ENCODE data around the gene KHDC4.

Gene KHDC4

GRCh38 chr1:155944444-155944799 lies 10.2 kb upstream of the KHDC4 start:
- H3K27ac ChIP-seq: peak overlapping the region in 1 of 2 donors; percentile 30

DNA sequence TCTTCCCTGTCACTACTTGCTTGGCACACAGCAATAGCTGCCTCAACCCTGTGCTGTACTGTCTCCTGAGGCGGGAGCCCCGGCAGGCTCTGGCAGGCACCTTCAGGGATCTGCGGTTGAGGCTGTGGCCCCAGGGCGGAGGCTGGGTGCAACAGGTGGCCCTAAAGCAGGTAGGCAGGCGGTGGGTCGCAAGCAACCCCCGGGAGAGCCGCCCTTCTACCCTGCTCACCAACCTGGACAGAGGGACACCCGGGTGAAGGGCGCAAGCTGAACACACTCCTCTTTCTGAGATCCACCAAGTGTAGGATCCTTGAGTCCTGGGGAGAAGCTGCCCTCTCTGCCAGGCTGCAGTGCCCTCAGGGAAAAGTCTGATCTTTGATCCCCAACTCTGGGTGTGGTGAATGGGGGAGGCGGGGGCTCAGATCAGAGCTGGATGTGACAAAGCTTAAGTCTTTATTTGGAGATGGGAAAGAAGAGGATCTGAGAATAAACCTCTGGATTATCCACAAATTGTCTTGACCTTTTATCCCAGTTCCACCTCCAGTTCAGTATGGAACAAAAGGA lies 8.4 kb upstream of the KHDC4 start:
- Histone ChIP-seq H3K27me3 (no peaks in the 10 kb centered on the region), H3K9me3 (no peaks in the 10 kb centered on the region), H3K4me1 (peaks cover 0 to 55% (median 40%) of the 10 kb centered on the region in 4 donors), H3K27ac (peak overlapping the region; percentile 67 to 71), H3K36me3 (peaks cover 11 to 20% (median 15%) of the 10 kb centered on the region in 3 donors), H3K4me3 (no peak overlapping the region)
- DNase-seq: peak in 1 of 2 donors; percentile 60
- intact Hi-C loops (cut with DNase I; ENCODE audit: low total_unique reads): no loop called here
- no peak for TF ChIP-seq CTCF (IDR thresholded peaks at IDR 0.05)

More at GRCh38 chr1:155944444-155944799, 10.2 kb upstream of the KHDC4 start:
- H3K36me3 ChIP-seq: peaks cover 29 to 38% (median 32%) of the 10 kb centered on the region in 3 donors
- intact Hi-C loops (cut with DNase I; ENCODE audit: low total_unique reads): no loop called here
- no peak for TF ChIP-seq CTCF (IDR thresholded peaks at IDR 0.05)
- H3K4me1 ChIP-seq: peaks cover 0 to 43% (median 34%) of the 10 kb centered on the region in 4 donors
- H3K27me3 ChIP-seq: no peaks in the 10 kb centered on the region
- H3K9me3 ChIP-seq: no peaks in the 10 kb centered on the region
- no peak overlapping the region for H3K4me3 ChIP-seq
- no peak for DNase-seq

GRCh38 chr1:155941845-155942531 lies 7.8 kb upstream of the KHDC4 start:
- no peak for TF ChIP-seq CTCF (IDR thresholded peaks at IDR 0.05)
- peak in 1 of 2 donors; percentile 62 for DNase-seq
- Histone ChIP-seq H3K27ac (peak overlapping the region; percentile 67 to 71), H3K27me3 (no peaks in the 10 kb centered on the region), H3K4me3 (no peak overlapping the region), H3K36me3 (peaks cover 5 to 14% (median 8%) of the 10 kb centered on the region in 3 donors), H3K9me3 (no peaks in the 10 kb centered on the region), H3K4me1 (peaks cover 0 to 55% (median 40%) of the 10 kb centered on the region in 4 donors)
- intact Hi-C loops (cut with DNase I; ENCODE audit: low total_unique reads): no loop called here

DNA sequence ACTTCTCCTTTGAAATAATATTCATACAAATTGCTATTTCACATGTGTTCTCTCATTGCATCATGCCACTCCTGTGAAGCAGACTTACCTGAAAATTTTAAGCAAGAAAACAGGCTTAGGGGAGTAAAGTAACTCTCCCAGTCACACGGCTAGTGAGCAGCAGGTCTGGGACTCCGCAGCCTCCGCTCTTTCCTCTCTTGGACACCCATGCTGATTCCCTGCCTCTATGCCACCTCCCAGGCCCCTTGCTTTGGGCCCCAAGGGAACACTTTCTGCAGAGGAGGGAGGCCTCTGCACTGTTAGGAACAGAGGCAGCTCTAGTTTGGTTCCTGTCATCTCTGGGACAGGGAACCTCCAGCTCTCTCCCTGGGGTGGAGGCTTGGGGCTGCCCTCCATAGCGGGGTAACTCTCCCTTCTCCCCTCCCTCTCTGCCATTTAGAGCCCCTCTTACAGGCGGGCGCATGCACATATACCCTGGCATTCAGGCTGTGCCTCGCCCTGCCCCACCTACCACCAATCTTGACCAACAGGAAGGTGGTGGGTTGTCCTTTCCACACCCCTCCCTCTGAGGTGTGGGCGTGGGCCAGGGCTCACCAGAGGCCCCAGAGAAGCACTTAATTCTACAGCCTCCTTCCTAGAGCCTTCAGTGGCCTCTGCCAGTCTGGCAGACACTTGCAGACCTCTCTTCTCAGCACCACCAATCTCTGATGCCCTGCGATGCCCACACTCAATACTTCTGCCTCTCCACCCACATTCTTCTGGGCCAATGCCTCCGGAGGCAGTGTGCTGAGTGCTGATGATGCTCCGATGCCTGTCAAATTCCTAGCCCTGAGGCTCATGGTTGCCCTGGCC lies 7.0 kb upstream of the KHDC4 start, which contains the start of gene RXFP4:
Gene RXFP4, plus strand, starts transcription at position 646 of the 852 bp plus-strand sequence. Its CDS starts 72 bp downstream, at position 718.
- peak within 1 kb of the TSS; percentile 67 to 71 for H3K27ac ChIP-seq
- H3K36me3 ChIP-seq: peaks cover 0 to 6% (median under 1%) of the 10 kb centered on the region in 3 donors
- intact Hi-C loops (cut with DNase I; ENCODE audit: low total_unique reads): no loop called here
- H3K4me3 ChIP-seq: no peak within 1 kb of the TSS
- peaks cover 0 to 55% (median 40%) of the 10 kb centered on the region in 4 donors for H3K4me1 ChIP-seq
- no peaks in the 10 kb centered on the region for H3K27me3 ChIP-seq
- DNase-seq: peak in 1 of 2 donors; percentile 65
- no peaks in the 10 kb centered on the region for H3K9me3 ChIP-seq
- no peak for TF ChIP-seq CTCF (IDR thresholded peaks at IDR 0.05)

DNA sequence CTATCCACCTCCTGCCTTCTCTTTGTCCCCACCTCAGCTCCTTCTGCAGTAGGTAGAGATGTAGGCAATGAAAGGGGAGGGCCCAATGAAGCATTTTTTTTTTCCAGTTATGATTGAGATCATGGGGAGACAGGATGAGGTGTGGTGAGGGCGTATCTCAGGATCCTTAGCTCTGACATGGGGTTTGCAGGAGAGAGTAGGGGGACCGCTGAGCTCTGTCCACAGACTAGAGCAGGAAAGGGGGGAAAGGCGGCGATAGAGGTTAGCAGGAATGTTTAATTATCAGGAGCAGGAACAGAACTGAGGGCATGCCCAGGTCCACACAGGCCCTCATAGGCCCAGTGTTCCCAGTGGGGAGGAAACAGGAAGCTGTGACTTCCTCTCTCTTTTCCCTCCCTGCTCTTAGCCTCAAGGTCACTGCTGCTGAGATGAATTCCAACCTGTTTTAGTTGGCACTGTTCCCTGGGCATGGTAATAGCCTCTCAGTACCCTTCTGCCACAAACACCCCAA lies 6.3 kb upstream of the KHDC4 start:
- Histone ChIP-seq H3K27ac (peak overlapping the region; percentile 67 to 71), H3K9me3 (no peaks in the 10 kb centered on the region), H3K36me3 (no peaks in the 10 kb centered on the region), H3K4me1 (peaks cover 0 to 55% (median 39%) of the 10 kb centered on the region in 4 donors), H3K27me3 (no peaks in the 10 kb centered on the region), H3K4me3 (no peak overlapping the region)
- peak; percentile 44 to 73 for DNase-seq
- intact Hi-C loops (cut with DNase I; ENCODE audit: low total_unique reads): no loop called here
- TF ChIP-seq CTCF (IDR thresholded peaks at IDR 0.05): no peak
